GM18861 (cell line): ENCODE measurements around the gene E2F4.

Experiments
- ATAC-seq: cut with Tn5 transposase; IDR thresholded peaks from one replicate; pipeline ENCODE4 v1.9.1; 2021; ENCODE audit not compliant: unreplicated experiment

Gene E2F4

DNA sequence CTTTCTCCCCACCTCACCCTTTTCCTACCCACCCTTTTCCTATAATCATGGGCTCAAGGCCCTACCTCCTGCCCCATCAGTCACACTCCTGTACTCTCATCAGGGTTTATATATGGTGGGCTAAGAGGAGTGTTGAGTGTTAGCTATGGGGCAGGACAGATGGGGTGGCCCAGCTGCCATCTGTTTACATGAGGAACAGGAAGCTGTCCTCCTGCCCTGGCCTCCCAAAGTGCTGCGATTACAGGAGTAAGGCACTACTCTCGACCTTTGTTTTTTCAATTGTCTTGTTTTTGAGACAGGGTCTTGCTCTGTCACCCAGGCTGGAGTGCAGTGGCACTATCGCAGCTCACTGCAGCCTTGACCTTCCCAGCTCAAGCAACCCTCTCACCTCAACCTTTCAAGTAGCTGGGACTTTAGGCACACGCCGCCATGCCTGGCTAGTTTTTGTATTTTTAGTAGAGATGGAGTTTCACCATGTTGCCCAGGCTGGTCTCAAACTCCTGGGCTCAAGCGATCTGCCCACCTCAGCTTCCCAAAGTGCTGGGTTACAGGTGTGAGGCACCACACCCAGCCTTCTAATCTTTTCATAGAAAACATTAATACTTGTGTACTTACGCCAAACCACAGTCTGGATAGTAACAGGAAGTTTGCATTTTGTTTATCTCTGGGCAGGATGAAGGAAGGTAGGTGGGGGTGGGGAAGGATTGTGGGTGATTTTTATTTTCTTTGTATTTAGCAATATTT is 33.9 kb upstream of the E2F4 start:
- ATAC-seq, result no peak

- ATAC-seq, result no peak
These were observed 33.0 kb upstream of the E2F4 start for GRCh38 chr16:67158637-67159600.

DNA sequence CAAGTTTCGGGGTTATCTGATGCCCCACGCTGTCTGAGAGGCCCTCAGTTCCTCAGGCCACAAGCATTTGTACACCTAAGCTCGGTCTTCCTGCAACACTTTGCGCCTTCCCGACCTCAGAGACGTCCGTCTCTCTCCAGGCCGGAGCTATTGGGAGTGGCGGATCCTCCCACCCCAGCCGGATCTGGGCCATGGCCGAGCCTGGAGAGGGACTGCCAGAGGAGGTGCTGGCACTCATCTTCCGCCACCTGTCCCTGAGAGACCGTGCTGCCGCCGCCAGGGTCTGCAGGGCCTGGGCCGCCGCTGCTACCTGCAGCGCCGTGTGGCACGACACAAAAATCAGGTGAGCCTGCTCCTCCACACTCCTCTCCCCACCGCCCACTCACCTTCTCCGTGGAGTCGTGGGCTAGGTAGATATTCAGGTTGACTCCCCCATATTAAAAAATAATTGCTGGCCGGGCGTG is 30.3 kb upstream of the E2F4 start:
- ATAC-seq, result no peak

- ATAC-seq, result no peak
These were observed 29.3 kb upstream of the E2F4 start for GRCh38 chr16:67162506-67163163.

GRCh38 chr16:67163164-67163998 is 28.6 kb upstream of the E2F4 start:
- ATAC-seq, result no peak

- no peak for ATAC-seq
These were observed 27.9 kb upstream of the E2F4 start for GRCh38 chr16:67163999-67164558.

GRCh38 chr16:67164599-67165061 is 27.3 kb upstream of the E2F4 start, which contains the start of gene HSF4:
Gene HSF4 (plus strand): TSS chr16:67164745. CDS start chr16:67164812, 67 bp downstream.
- ATAC-seq, result no peak

DNA sequence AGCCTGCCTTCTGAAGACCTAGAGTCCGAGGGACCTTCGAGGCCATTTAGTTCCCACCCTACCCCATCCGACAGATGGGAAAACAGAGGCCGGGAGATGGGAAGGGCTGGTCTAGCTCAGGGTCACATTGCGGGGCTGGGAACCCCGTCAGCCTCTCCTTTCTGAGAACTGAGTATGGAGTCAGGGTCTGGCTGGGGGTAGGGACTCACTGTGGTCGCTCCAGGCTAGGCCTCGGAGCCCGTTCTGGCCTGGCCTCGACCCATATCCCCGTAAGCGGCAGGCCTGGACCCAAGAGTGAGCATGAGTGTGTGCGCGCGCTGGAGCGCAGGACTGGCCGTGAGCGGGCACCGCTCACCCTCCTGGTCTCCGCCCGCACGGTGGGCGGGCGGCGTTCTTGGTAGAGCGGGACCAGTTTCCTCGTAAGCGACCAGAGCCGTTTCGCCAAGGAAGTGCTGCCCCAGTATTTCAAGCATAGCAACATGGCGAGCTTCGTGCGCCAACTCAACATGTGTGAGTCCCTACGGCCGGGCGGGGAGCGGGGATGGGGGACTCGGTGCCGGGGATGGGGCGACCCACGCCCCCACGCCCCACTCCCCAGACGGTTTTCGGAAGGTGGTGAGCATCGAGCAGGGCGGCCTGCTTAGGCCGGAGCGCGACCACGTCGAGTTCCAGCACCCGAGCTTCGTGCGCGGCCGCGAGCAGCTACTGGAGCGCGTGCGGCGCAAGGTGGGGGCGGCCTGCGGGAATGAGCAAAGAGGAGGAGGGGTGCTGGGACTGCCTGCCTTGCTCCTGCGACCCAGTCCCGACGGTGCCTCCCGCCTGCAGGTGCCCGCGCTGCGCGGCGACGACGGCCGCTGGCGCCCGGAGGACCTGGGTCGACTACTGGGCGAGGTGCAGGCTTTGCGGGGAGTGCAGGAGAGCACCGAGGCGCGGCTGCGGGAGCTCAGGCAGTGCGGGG is 26.6 kb upstream of the E2F4 start:
- ATAC-seq, result no peak

DNA sequence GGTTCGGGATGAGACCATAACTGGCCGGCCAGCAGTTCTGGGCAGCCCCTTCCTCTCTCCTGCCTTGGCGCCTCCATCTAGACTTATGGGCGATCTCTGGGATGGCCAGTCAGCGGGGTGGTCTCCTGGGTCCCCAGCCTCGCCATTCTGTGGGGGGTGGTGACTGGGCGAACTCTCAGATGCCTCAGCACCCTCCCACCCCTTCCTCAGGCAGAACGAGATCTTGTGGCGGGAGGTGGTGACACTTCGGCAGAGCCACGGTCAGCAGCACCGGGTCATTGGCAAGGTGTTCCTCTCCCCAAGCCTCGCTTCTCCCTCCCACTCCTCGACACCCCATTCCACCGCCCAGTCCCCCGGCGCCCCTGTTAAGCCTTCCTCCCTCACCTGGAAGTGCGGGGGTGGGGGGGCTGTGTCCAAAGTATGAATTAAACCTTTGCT is 25.8 kb upstream of the E2F4 start:
- ATAC-seq, result no peak

- ATAC-seq, result no peak
These were observed 25.3 kb upstream of the E2F4 start for GRCh38 chr16:67166598-67167168.

- no peak for ATAC-seq
These were observed 24.4 kb upstream of the E2F4 start for GRCh38 chr16:67167588-67167987.

DNA sequence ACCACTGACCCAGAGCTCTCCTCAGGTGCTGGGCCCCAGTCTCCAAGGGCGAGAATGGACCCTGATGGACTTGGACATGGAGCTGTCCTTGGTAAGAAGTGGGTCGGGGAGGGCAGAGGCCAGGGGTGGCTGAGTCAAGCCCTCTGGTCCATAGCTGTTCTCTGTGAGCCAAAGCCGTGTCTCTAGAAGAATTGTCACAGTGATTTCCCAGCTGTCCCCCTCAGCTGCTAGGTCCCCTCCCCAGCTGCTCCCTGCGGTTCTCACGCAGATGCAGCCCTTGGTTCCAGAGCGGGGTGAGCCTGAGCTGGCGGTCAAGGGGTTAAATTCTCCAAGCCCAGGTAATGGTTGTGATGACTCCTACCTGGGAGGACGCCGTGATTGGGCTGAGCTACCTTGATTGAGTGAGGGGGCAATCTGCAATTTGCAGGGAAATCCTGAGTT is 22.9 kb upstream of the E2F4 start:
- ATAC-seq, result no peak

GRCh38 chr16:67169642-67170167 is 22.2 kb upstream of the E2F4 start:
- no peak for ATAC-seq

GRCh38 chr16:67170168-67170948 is 21.6 kb upstream of the E2F4 start, which contains the start of gene NOL3:
Gene NOL3 (plus strand): TSS chr16:67170538.
- ATAC-seq, result no peak

GRCh38 chr16:67170949-67171649 is 20.9 kb upstream of the E2F4 start:
- ATAC-seq, result no peak

- ATAC-seq, result no peak
These were observed 18.6 kb upstream of the E2F4 start for GRCh38 chr16:67173323-67173722.
